OCI-LY1 (cell line): Measurements from ENCODE around the gene EME2.

Experiments
- CTCF ChIP-seq: fragments of 200-600 bp; sonication (generic), shearing (Covaris generic); IDR thresholded peaks from 2 replicates; pipeline ENCODE4 v1.5.1; 2017; ENCODE audit warnings: mild to moderate bottlenecking, antibody characterized with exemption, low read length, moderate library complexity, mixed read lengths
- EZH2 ChIP-seq: fragments of 200-600 bp; sonication (generic), shearing (Covaris generic); IDR thresholded peaks from 2 replicates; pipeline ENCODE4 v1.8.0; 2017; ENCODE audit warnings: borderline replicate concordance, mixed run types, mild to moderate bottlenecking, antibody characterized with exemption, low read length, moderate library complexity, mixed read lengths

DNA sequence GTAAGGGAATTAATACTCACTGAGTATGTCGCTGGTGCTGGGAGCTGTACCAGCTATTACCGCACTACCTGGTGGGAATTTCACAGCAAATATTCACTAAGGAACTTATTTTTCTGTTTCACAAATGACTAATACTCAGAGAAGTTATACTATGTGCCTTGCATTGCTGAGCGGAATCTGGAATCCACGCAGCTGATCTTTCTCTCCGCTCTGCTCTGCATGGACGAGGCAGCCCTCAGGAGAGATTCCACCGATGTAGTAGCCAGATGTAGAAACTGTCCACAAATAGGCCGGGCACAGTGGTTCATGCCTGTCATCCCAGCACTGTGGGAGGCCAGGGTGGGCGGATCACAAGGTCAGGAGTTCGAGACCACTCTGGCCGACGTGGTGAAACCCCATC is 18.4 kb upstream of the EME2 start:
- TF ChIP-seq EZH2 = no peak
- TF ChIP-seq CTCF = no peak
